GM12874 (cell line): ENCODE data around the gene AZU1.

Source experiments
- CTCF ChIP-seq: IDR thresholded peaks from 2 replicates; pipeline ENCODE4 v1.5.1; 2011; ENCODE audit warnings: low read depth, mild to moderate bottlenecking, control low read depth, low read length, moderate library complexity; ENCODE audit not compliant: insufficient read depth

Gene AZU1

DNA sequence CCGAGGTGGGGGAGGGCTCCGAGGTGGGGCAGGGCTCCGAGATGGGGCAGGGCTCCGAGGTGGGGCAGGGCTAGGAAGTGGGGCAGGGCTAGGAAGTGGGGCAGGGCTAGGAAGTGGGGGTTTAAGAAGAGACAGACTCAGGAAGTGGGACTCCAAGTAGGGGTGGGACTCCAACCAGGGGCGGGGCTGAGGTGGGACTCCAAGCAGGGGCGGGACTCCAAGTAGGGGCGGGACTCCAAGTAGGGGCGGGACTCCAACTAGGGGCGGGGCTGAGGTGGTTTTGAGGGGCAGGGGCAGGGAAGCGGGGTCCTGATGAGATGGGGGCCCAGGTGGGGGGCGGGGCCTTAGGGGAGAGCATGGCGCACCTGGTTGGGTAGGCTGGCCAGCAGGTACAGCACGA, 45.4 kb downstream of the AZU1 start:
- TF ChIP-seq CTCF, result no peak

DNA sequence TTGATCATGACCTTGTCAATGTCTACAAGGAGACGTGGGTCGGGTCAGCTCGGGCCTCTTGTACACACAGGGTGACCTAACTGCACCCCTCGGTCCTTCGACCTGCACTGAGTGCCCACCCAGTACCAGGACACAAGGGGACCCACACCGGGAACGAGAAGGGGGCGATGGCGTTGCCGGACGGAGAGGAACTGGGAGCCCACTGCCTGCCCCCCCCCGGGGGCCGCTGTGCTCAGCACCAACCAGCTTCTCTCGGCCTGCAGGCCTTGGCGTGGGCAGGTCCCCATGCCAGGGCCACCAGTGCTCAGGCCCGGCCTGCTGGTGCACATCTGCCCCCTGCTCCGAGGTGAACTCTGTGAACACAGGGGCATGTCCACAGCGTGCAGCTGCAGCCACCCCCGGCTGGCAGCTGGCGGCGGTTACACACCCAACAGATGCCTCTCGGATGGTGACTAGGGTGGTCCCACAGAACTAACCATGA, 46.0 kb downstream of the AZU1 start:
- TF ChIP-seq CTCF, result no peak

GRCh38 chr19:875265-875879, 47.7 kb downstream of the AZU1 start:
- no peak for TF ChIP-seq CTCF

DNA sequence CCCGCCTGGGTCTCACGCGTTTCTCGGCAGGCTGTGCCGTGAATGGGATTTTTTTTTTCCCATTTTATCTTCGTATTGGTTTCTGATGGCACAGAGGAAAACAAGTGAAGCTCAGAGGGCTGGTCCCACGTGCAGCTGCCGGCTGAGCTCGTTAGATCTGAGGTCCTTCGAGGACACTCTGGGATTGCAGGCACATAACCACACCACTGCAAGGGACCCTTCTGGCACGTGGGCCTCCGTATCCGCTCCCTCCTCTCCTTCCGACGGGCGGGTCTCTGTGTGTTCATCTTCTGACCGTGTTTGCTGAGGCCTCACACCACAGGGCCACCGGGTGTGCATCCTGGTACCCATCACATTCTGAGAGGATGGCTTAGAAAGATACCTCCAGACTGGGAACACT, 48.5 kb downstream of the AZU1 start:
- no peak for TF ChIP-seq CTCF

DNA sequence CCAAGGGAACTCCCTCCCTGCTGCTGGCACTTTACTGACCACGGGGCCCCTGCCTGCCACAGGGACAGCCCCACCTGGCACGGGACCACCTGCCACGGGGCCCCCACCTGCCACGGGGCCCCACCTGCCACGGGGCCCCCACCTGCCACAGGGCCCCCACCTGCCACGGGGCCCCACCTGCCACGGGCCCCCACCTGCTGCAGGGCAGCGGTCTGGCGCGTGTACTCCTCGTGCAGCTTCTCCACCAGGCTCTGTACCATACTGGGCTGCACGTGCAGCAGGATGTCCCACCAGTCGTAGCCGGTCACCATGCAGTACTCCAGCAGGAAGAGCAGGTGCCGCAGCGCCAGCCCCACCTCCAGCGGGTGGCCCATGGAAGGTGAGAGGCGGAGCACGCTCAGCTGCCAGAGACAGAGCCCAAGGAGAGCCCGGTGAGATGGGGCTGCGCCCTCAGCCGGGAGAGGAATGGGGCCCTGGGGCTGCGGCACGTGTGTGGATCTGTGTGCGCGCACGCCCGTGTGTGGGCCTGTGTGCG, 49.2 kb downstream of the AZU1 start:
- no peak for TF ChIP-seq CTCF

GRCh38 chr19:879711-880438, 52.2 kb downstream of the AZU1 start:
- TF ChIP-seq CTCF, result no peak
